Measurements from ENCODE around the gene JAGN1. TPM values are rescaled to one million over a fixed set of nuclear protein-coding genes. Genes with fewer than 3 reads are reported as not detected.

JAGN1 gene
- total RNA-seq, 6 experiments from 2014 or later: 20.5 to 40.6 (median 26.5) TPM

- Histone ChIP-seq H3K27ac (peak overlapping the region; percentile 70 to 87 (median 75)), H3K9me3 (no peaks in the 10 kb centered on the region), H3K4me1 (peaks cover 0 to 71% (median 31%) of the 10 kb centered on the region in 4 donors), H3K4me3 (peak overlapping the region; percentile 51 to 73 (median 72)), H3K36me3 (no peaks in the 10 kb centered on the region), H3K27me3 (no peaks in the 10 kb centered on the region)
- intact Hi-C loops (cut with DNase I): no loop called here
- no peak for TF ChIP-seq POLR2A (IDR thresholded peaks at IDR 0.05)
- TF ChIP-seq CTCF (IDR thresholded peaks at IDR 0.05): no peak
- ATAC-seq (peak in 1 of 4 donors; percentile 1), DNase-seq (no peak)
- WGBS (ENCODE audit: insufficient coverage, low coverage, low lambda C conversion rate, missing lambda C conversion rate): 10% methylated on average over 2 of the region's 15 CpGs
Measured at GRCh38 chr3:9914559-9915253, 24.3 kb downstream of the JAGN1 start.

- H3K27me3 ChIP-seq: no peaks in the 10 kb centered on the region
- peaks cover 0 to 63% (median 27%) of the 10 kb centered on the region in 4 donors for H3K4me1 ChIP-seq
- peak overlapping the region; percentile 70 to 87 (median 75) for H3K27ac ChIP-seq
- no peaks in the 10 kb centered on the region for H3K9me3 ChIP-seq
- TF ChIP-seq CTCF (IDR thresholded peaks at IDR 0.05): peak in 3 of 4 donors; percentile 22 to 38 (median 27)
- peak; percentile 22 for TF ChIP-seq POLR2A (IDR thresholded peaks at IDR 0.05)
- no peaks in the 10 kb centered on the region for H3K36me3 ChIP-seq
- intact Hi-C loops (cut with DNase I): no loop called here
- peak overlapping the region; percentile 51 to 73 (median 72) for H3K4me3 ChIP-seq
- DNase-seq: peak; percentile 74 to 82 (median 76)
- ATAC-seq: peak; percentile 36 to 48 (median 40)
- 0% methylated on average over 2 of the region's 99 CpGs for WGBS (ENCODE audit: insufficient coverage, low coverage, low lambda C conversion rate, missing lambda C conversion rate)
Measured at GRCh38 chr3:9915254-9916141, 25.1 kb downstream of the JAGN1 start.

GRCh38 chr3:9916346-9916733 lies 25.9 kb downstream of the JAGN1 start:
- H3K9me3 ChIP-seq: no peaks in the 10 kb centered on the region
- H3K4me1 ChIP-seq: peaks cover 0 to 59% (median 26%) of the 10 kb centered on the region in 4 donors
- no peaks in the 10 kb centered on the region for H3K36me3 ChIP-seq
- H3K27ac ChIP-seq: peak overlapping the region; percentile 75 to 87 (median 82)
- peak overlapping the region; percentile 68 to 73 (median 72) for H3K4me3 ChIP-seq
- WGBS (ENCODE audit: insufficient coverage, low coverage, low lambda C conversion rate, missing lambda C conversion rate): 14% methylated on average over 5 of the region's 7 CpGs
- no peaks in the 10 kb centered on the region for H3K27me3 ChIP-seq
- intact Hi-C loops (cut with DNase I): no loop called here
- DNase-seq: no peak
- ATAC-seq: no peak
- TF ChIP-seq CTCF (IDR thresholded peaks at IDR 0.05) (no peak), POLR2A (IDR thresholded peaks at IDR 0.05) (no peak)

GRCh38 chr3:9916734-9917680 lies 26.6 kb downstream of the JAGN1 start, which contains the start of gene IL17RC:
TSS of gene IL17RC (plus strand) at chr3:9917098. CDS start at chr3:9917316, 218 bp downstream.
- Histone ChIP-seq H3K27me3 (no peaks in the 10 kb centered on the region), H3K4me1 (peaks cover 0 to 52% (median 23%) of the 10 kb centered on the region in 4 donors), H3K4me3 (peak within 1 kb of the TSS; percentile 68 to 73 (median 72)), H3K9me3 (no peaks in the 10 kb centered on the region), H3K27ac (peak within 1 kb of the TSS; percentile 75 to 87 (median 82)), H3K36me3 (no peaks in the 10 kb centered on the region)
- WGBS (ENCODE audit: insufficient coverage, low coverage, low lambda C conversion rate, missing lambda C conversion rate): 25% methylated on average over 8 of the region's 19 CpGs
- intact Hi-C loops (cut with DNase I): no loop called here
- DNase-seq (peak; percentile 90 to 94 (median 94)), ATAC-seq (peak; percentile 70 to 87 (median 80))
- peak; percentile 71 for TF ChIP-seq POLR2A (IDR thresholded peaks at IDR 0.05)
- TF ChIP-seq CTCF (IDR thresholded peaks at IDR 0.05): no peak
